Neuronal stem cell (in vitro differentiated cells): ENCODE results near the gene STMN1.

Experiments
- DNase-seq: peaks from one replicate; pipeline ENCODE4 v3.0.0-alpha.2; 2013; ENCODE audit warnings: low spot score
- H2AFZ ChIP-seq: one replicate; pipeline ENCODE4 v1.6.1; 2013; ENCODE audit warnings: mild to moderate bottlenecking, low read length, inconsistent platforms
- H2AK5ac ChIP-seq: 2 replicates; pipeline ENCODE4 v1.6.1; 2013; ENCODE audit warnings: low read depth, mild to moderate bottlenecking, inconsistent platforms, low read length, moderate library complexity, mixed read lengths
- H2BK120ac ChIP-seq: 2 replicates; pipeline ENCODE4 v1.6.1; 2013; ENCODE audit warnings: low read depth, mild to moderate bottlenecking, inconsistent platforms, low read length, moderate library complexity, mixed read lengths
- H2BK12ac ChIP-seq: one replicate; pipeline ENCODE4 v1.6.1; 2013; ENCODE audit warnings: low read length, inconsistent platforms
- H2BK15ac ChIP-seq: 2 replicates; pipeline ENCODE4 v1.6.1; 2013; ENCODE audit warnings: mild to moderate bottlenecking, low read length, inconsistent platforms, mixed read lengths
- H2BK5ac ChIP-seq: one replicate; pipeline ENCODE4 v1.6.1; 2013; ENCODE audit warnings: inconsistent platforms, mild to moderate bottlenecking, low read length, moderate library complexity
- H3K14ac ChIP-seq: one replicate; pipeline ENCODE4 v1.6.1; 2013; ENCODE audit warnings: low read length, inconsistent platforms
- H3K18ac ChIP-seq: 2 replicates; pipeline ENCODE4 v1.6.1; 2013; ENCODE audit warnings: low read length, inconsistent platforms
- H3K23ac ChIP-seq: 2 replicates; pipeline ENCODE4 v1.6.1; 2013; ENCODE audit warnings: low read depth, mild to moderate bottlenecking, mixed read lengths, low read length, inconsistent platforms; ENCODE audit not compliant: poor library complexity
- H3K27ac ChIP-seq: replicated peaks from 3 replicates; pipeline ENCODE4 v1.5.1; 2013; ENCODE audit warnings: low read length, inconsistent platforms
- H3K27me3 ChIP-seq, 3 experiments: 2 replicates each; pipeline ENCODE4 v1.6.1; 2013; ENCODE audit warnings: low read length in 3 of 3, mild to moderate bottlenecking in 2 of 3, inconsistent platforms in 1 of 3, low read depth in 1 of 3, mixed read lengths in 1 of 3, moderate library complexity in 1 of 3; ENCODE audit not compliant: control insufficient read depth in 3 of 3, insufficient read depth in 3 of 3
- H3K36me3 ChIP-seq, 2 donors: replicated peaks in 1 of 2; 2 replicates each; pipeline ENCODE4 v1.6.1; 2013; ENCODE audit warnings: low read length in 2 of 2; ENCODE audit not compliant: control insufficient read depth in 2 of 2, insufficient read depth in 2 of 2
- H3K4ac ChIP-seq: 2 replicates; pipeline ENCODE4 v1.6.1; 2013; ENCODE audit warnings: inconsistent platforms, mild to moderate bottlenecking, low read length, moderate library complexity
- H3K4me1 ChIP-seq, 2 donors: 1 replicate in 1 of 2; 2 replicates in 1 of 2; pipeline ENCODE4 v1.6.1; 2013; ENCODE audit warnings: low read length in 2 of 2, low read depth in 1 of 2; ENCODE audit not compliant: control insufficient read depth in 2 of 2, insufficient read depth in 1 of 2
- H3K4me2 ChIP-seq: one replicate; pipeline ENCODE4 v1.6.1; 2013; ENCODE audit warnings: mild to moderate bottlenecking, low read length, inconsistent platforms; ENCODE audit not compliant: insufficient read depth, poor library complexity, severe bottlenecking
- H3K4me3 ChIP-seq, 2 donors: 2 replicates each; pipeline ENCODE4 v1.5.1; 2013; ENCODE audit warnings: low read length in 2 of 2, mild to moderate bottlenecking in 2 of 2, inconsistent platforms in 1 of 2, moderate library complexity in 1 of 2
- H3K79me1 ChIP-seq: one replicate; pipeline ENCODE4 v1.6.1; 2013; ENCODE audit warnings: low read depth, mild to moderate bottlenecking, inconsistent platforms, low read length, moderate library complexity
- H3K9ac ChIP-seq: one replicate; pipeline ENCODE4 v1.6.1; 2013; ENCODE audit warnings: mild to moderate bottlenecking, low read depth, low read length, inconsistent platforms; ENCODE audit not compliant: poor library complexity
- H3K9me3 ChIP-seq, 2 donors: replicated peaks in 1 of 2; 2 replicates each; pipeline versions ENCODE3 to v1.6.1; 2013; ENCODE audit warnings: low read length in 2 of 2, mild to moderate bottlenecking in 2 of 2, inconsistent platforms in 1 of 2, low read depth in 1 of 2, mixed read lengths in 1 of 2, moderate library complexity in 1 of 2; ENCODE audit not compliant: control insufficient read depth in 2 of 2, insufficient read depth in 1 of 2
- H4K8ac ChIP-seq: one replicate; pipeline ENCODE4 v1.6.1; 2013; ENCODE audit warnings: low read depth, mild to moderate bottlenecking, inconsistent platforms, low read length, moderate library complexity
- H4K91ac ChIP-seq: one replicate; pipeline ENCODE4 v1.6.1; 2013; ENCODE audit warnings: low read length, low read depth, mild to moderate bottlenecking, inconsistent platforms; ENCODE audit not compliant: poor library complexity
- WGBS, 2 donors: extraction: QIAGEN DNeasy Blood & Tissue Kit; methylation state at CpG; one replicate each; pipeline ENCODE4 v1.1.7; 2013; ENCODE audit warnings: missing lambda C conversion rate in 2 of 2, mixed read lengths in 1 of 2; ENCODE audit not compliant: insufficient read length in 2 of 2, insufficient replicate concordance in 1 of 2; ENCODE audit errors: extremely low coverage in 2 of 2; 5-methylcytosine and 5-hydroxymethylcytosine counted together

STMN1 gene

GRCh38 chr1:25926731-25927496, 20.7 kb upstream of the STMN1 start:
- Histone ChIP-seq H2AK5ac (no peak overlapping the region), H4K8ac (no peak overlapping the region), H3K9ac (no peak overlapping the region), H2BK5ac (no peak overlapping the region), H3K36me3 (no peaks in the 10 kb centered on the region), H3K9me3 (no peaks in the 10 kb centered on the region), H3K4me2 (no peak overlapping the region), H3K79me1 (no peaks in the 10 kb centered on the region), H3K14ac (no peak overlapping the region), H3K4me1 (peaks cover 19 to 35% of the 10 kb centered on the region in 2 donors), H2AFZ (peak overlapping the region; percentile 78), H3K4me3 (peak overlapping the region in 1 of 2 donors; percentile 15), H4K91ac (no peak overlapping the region), H3K23ac (no peak overlapping the region), H3K27me3 (peaks cover 0 to 14% (median 0%) of the 10 kb centered on the region in 3 experiments), H3K4ac (no peak overlapping the region), H2BK120ac (no peak overlapping the region), H3K18ac (peak overlapping the region; percentile 39), H3K27ac (no peak overlapping the region), H2BK12ac (no peak overlapping the region), H2BK15ac (no peak overlapping the region)
- no peak for DNase-seq
- WGBS, 2 donors = no CpG with 5 or more reads among the region's 13 CpGs

- Histone ChIP-seq H2BK15ac (no peak overlapping the region), H3K4me3 (no peak overlapping the region), H3K4me1 (peaks cover 19 to 35% of the 10 kb centered on the region in 2 donors), H3K79me1 (no peaks in the 10 kb centered on the region), H3K18ac (no peak overlapping the region), H3K14ac (no peak overlapping the region), H2BK120ac (no peak overlapping the region), H3K4me2 (no peak overlapping the region), H4K91ac (no peak overlapping the region), H3K9me3 (no peaks in the 10 kb centered on the region), H4K8ac (no peak overlapping the region), H3K23ac (no peak overlapping the region), H3K4ac (no peak overlapping the region), H3K9ac (no peak overlapping the region), H2BK12ac (no peak overlapping the region), H3K27me3 (peaks cover 0 to 15% (median 0%) of the 10 kb centered on the region in 3 experiments), H2AK5ac (no peak overlapping the region), H3K27ac (no peak overlapping the region), H3K36me3 (no peaks in the 10 kb centered on the region), H2AFZ (no peak overlapping the region), H2BK5ac (no peak overlapping the region)
- DNase-seq = no peak
- WGBS, 2 donors = no CpG with 5 or more reads among the region's 2 CpGs
Measured at GRCh38 chr1:25924454-25924853, 18.2 kb upstream of the STMN1 start.

- no peaks in the 10 kb centered on the region for H3K36me3 ChIP-seq
- peaks cover 0 to 15% (median 0%) of the 10 kb centered on the region in 3 experiments for H3K27me3 ChIP-seq
- H3K14ac ChIP-seq = peak overlapping the region; percentile 96
- H2AFZ ChIP-seq = peak overlapping the region; percentile 30
- DNase-seq = peak; percentile 45
- peak overlapping the region; percentile 70 for H2BK15ac ChIP-seq
- no peak overlapping the region for H3K4ac ChIP-seq
- peak overlapping the region; percentile 83 for H3K9ac ChIP-seq
- peak overlapping the region; percentile 100 for H3K4me2 ChIP-seq
- no CpG with 5 or more reads among the region's 32 CpGs for WGBS, 2 donors
- no peak overlapping the region for H3K27ac ChIP-seq
- H2BK12ac ChIP-seq = no peak overlapping the region
- H2AK5ac ChIP-seq = no peak overlapping the region
- peak overlapping the region; percentile 75 for H3K23ac ChIP-seq
- peak overlapping the region; percentile 75 for H2BK120ac ChIP-seq
- no peak overlapping the region for H4K8ac ChIP-seq
- H3K9me3 ChIP-seq = no peaks in the 10 kb centered on the region
- H4K91ac ChIP-seq = no peak overlapping the region
- H3K4me3 ChIP-seq = peak overlapping the region in 1 of 2 donors; percentile 79
- peak overlapping the region; percentile 90 for H3K18ac ChIP-seq
- H3K79me1 ChIP-seq = no peaks in the 10 kb centered on the region
- H2BK5ac ChIP-seq = no peak overlapping the region
- H3K4me1 ChIP-seq = peaks cover 18 to 30% of the 10 kb centered on the region in 2 donors
Measured at GRCh38 chr1:25922971-25923552, 16.8 kb upstream of the STMN1 start.
